Fibroblast of skin of right quadriceps (primary cell): ENCODE measurements around the gene SAMD8.

Source experiments
- DNase-seq: peaks from one replicate; pipeline ENCODE4 v3.0.0-alpha.2; 2013

The SAMD8 gene

GRCh38 chr10:75111365-75111906, at the start of gene SAMD8:
TSS of gene SAMD8 (plus strand) at chr10:75111656. CDS start at chr10:75150529, 38,873 bp downstream.
- DNase-seq: peak; percentile 97

GRCh38 chr10:75061709-75062505, 49.5 kb upstream of the SAMD8 start:
- DNase-seq: no peak

- peak; percentile 88 for DNase-seq
These were observed 48.8 kb upstream of the SAMD8 start for GRCh38 chr10:75062506-75063299.

- DNase-seq: no peak
These were observed 47.8 kb upstream of the SAMD8 start for GRCh38 chr10:75063461-75064230.

GRCh38 chr10:75065076-75065475, 46.4 kb upstream of the SAMD8 start:
- DNase-seq: no peak

- no peak for DNase-seq
These were observed 45.2 kb upstream of the SAMD8 start for GRCh38 chr10:75066271-75066670.

GRCh38 chr10:75067272-75067671, 44.2 kb upstream of the SAMD8 start:
- no peak for DNase-seq

GRCh38 chr10:75068523-75068922, 42.9 kb upstream of the SAMD8 start:
- no peak for DNase-seq

- no peak for DNase-seq
These were observed 41.0 kb upstream of the SAMD8 start for GRCh38 chr10:75070476-75070875.

- peak; percentile 43 for DNase-seq
These were observed 40.5 kb upstream of the SAMD8 start for GRCh38 chr10:75070961-75071428.

- no peak for DNase-seq
These were observed 39.7 kb upstream of the SAMD8 start for GRCh38 chr10:75071756-75072155.

GRCh38 chr10:75072727-75073126, 38.7 kb upstream of the SAMD8 start:
- DNase-seq: no peak

GRCh38 chr10:75073442-75073841, 38.0 kb upstream of the SAMD8 start:
- no peak for DNase-seq

- no peak for DNase-seq
These were observed 36.6 kb upstream of the SAMD8 start for GRCh38 chr10:75074711-75075445.

- DNase-seq: no peak
These were observed 35.1 kb upstream of the SAMD8 start for GRCh38 chr10:75076348-75076747.

- no peak for DNase-seq
These were observed 31.9 kb upstream of the SAMD8 start for GRCh38 chr10:75079436-75080083.

- DNase-seq: no peak
These were observed 30.9 kb upstream of the SAMD8 start for GRCh38 chr10:75080554-75080953.

GRCh38 chr10:75081379-75081778, 30.1 kb upstream of the SAMD8 start:
- no peak for DNase-seq

- DNase-seq: peak; percentile 68
These were observed 27.3 kb upstream of the SAMD8 start for GRCh38 chr10:75083972-75084833.

- no peak for DNase-seq
These were observed 26.5 kb upstream of the SAMD8 start for GRCh38 chr10:75084834-75085384.
